ENCODE data around the gene OTUD4.
"Not testable (repeated sequence)": the region's sequence is repeated elsewhere in the genome, so short reads cannot be mapped to it uniquely, and the experiment has no call there.

Gene OTUD4

DNA sequence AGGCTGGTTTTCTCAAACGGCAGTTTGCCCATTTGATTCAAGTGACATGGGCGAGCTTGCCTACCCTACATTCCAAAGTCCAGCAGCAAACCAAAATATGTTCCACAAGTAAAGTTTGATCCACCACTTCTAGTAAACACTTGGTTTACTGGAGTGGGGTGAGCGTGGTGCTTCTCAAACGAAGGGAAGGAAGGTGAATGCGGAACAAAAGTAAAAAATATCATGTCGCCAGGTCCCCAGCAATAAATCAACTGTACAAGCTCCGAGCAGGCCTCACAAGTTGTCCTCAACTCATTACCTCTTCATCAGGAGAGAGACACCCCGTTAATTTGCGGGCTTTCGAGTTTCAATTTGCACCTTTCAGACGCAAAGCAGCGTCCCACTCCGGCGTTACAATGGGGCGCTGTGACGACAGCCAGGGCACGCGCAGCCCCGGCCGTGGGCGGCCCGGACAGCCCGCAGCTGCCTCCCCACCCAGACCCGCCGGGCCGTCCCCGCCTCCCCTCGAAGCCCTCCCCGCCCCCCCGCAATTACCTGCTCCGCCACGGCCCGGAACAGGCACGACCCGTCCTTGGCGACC is 1.0 kb downstream of the OTUD4 start:
- in situ Hi-C loops (cut with MboI; ENCODE audit: low sequenced_read_pairs) = no loop called here

DNA sequence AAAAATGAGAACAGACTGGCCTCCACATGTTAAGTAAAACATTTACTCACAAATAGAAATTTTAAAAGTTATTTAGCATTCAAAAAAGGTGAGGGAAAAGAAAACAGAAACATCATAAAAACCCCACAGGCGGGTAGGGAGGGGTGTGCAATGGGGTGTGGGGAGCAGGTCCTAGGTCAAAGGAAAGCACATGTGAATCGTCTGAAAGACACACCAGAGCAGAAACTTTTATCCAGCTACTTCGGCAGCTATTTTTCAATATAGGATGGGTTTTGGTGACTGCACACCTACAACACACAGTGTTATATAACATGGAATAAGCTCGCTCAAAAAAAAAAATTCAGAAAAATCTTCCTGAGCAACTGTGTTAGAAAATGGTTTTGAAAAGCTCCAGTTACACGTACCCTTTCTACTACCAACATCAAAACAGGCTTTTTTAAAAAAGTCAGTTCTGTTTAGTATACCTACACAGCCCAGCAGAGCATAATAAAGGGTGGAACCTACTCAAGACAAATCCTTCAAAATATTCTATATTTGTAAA is 1.6 kb downstream of the OTUD4 start:
- in situ Hi-C loops (cut with MboI; ENCODE audit: low sequenced_read_pairs) = no loop called here

- in situ Hi-C loops (cut with MboI; ENCODE audit: low sequenced_read_pairs) = no loop called here
These were observed 2.4 kb downstream of the OTUD4 start for GRCh38 chr4:145177906-145178538.

GRCh38 chr4:145177511-145177905 is 2.9 kb downstream of the OTUD4 start:
- in situ Hi-C loops (cut with MboI; ENCODE audit: low sequenced_read_pairs) = no loop called here

DNA sequence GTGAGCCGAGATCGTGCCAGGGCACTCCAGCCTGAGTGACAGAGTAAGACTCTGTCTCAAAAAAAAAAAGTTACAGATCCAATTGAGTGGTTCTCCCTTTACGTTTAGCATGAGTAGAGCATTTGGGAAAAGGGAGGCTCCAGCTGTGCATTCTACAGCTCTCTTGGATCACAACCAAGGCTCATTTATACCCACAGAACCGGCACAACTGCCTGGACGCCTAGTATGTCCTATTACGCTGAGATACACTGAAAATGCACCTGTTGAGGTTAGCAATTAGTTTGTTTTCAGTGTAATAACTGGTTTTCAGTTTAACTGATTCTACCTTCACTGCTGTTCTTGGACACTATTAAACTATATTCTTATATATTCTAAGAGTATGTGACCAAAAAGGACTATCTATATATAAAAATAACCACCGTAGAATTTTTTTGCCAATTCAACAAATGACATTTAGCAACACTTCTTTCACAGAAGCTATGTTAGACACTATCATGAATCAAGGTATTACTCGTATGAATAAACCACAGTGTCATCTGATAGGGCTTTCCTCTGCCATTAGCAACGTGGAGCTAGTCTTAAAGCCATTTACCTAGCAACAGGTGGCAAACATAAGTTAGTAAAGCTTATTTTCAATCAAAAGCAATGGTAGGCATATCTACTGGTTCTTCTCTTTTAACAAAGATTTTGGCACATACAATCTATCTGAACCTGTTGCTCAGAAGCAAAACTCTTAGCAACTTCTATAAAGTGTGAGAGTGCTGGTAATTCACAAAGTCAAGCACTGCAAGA is 3.6 kb downstream of the OTUD4 start:
- in situ Hi-C loops (cut with MboI; ENCODE audit: low sequenced_read_pairs) = no loop called here

DNA sequence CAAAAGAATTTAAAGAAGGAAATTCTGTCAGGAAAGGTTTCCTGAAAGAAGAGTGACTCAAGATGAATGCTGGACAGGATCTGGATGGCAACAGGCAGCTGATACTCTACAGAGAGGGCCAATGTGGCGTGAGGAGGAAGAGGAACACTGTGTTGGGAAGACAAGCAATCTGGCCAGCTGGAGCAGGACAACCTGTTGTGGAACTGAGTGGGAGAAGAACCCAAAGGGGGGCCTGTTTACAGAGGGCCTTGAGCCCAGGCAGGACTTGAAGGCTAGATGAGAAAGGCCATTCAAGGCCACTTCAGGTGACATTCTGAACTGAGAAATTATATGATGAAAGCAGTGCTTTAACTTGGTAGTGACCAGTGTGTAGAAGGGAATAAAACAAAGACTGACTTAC is 8.5 kb downstream of the OTUD4 start:
- in situ Hi-C loops (cut with MboI; ENCODE audit: low sequenced_read_pairs) = no loop called here

DNA sequence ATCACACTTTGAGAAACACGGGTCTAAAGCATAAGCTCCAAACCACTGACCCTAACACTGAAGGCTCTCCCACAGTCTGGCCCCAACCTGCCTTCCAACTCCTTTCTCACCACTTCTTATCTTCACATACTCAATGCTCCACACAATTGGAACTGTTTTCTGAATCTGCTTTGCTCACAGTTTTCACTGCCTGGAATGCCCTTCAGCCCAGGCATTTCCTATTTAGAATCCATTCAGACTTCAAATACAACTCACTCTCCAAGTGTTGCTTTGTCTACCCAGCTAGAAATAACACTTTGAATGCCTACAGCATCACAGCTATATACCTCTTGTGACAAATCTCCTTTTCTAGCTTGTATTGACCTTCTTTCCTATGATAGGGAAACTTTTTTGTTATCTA is 10.2 kb downstream of the OTUD4 start:
- in situ Hi-C loops (cut with MboI; ENCODE audit: low sequenced_read_pairs) = no loop called here

GRCh38 chr4:145168581-145169187 is 11.7 kb downstream of the OTUD4 start:
- in situ Hi-C loops (cut with MboI; ENCODE audit: low sequenced_read_pairs) = no loop called here

- in situ Hi-C loops (cut with MboI; ENCODE audit: low sequenced_read_pairs) = no loop called here
These were observed 12.5 kb downstream of the OTUD4 start for GRCh38 chr4:145167887-145168286.

DNA sequence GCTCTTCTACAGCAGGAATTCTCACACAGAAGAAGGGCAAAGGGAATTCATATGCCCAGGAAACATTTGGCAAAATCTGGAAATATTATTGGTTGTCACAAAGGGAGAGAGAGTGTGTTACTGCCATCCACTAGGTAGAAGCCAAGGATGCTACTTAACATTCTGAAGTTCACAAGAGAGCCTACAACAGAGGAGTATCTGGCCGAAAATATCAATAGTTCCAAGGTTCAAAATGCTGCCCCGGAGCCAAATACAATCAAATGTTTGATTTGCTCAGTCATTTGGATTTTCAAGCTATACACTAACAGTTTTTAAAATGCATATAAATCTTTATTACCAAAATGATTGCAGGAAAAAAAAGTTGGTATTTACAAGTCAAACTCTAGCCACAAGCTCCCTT is 18.8 kb downstream of the OTUD4 start:
- in situ Hi-C loops (cut with MboI; ENCODE audit: low sequenced_read_pairs) = no loop called here

- in situ Hi-C loops (cut with MboI; ENCODE audit: low sequenced_read_pairs) = no loop called here
These were observed 23.4 kb downstream of the OTUD4 start for GRCh38 chr4:145156986-145157385.

DNA sequence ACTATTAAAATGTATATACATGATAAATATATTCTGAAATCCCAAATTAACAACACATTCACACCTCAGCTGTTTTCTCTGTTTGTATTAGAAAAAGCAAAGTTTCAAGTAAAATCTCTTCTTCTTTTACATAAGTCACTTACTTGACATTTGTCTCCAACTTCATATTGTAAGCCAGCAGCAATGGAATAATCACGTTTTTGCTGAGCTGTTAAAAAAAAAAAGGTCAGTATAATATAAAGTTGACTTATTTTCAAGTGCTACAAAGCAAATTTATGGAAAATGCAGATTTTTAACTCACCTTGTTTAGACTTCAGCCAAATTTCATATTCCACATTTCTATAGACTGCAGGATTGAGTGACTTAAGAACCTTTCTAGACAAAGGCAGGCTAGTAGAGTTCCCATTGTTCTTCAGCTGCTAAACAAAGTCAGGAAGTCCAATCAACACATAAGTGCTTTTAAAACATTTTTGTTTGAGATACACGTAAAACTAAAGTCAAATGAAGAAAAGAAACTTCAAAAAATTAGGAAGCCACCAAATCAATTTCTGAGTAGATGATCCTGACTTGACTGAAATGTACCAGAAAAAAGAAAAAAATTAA is 25.0 kb downstream of the OTUD4 start:
- in situ Hi-C loops (cut with MboI; ENCODE audit: low sequenced_read_pairs) = no loop called here

DNA sequence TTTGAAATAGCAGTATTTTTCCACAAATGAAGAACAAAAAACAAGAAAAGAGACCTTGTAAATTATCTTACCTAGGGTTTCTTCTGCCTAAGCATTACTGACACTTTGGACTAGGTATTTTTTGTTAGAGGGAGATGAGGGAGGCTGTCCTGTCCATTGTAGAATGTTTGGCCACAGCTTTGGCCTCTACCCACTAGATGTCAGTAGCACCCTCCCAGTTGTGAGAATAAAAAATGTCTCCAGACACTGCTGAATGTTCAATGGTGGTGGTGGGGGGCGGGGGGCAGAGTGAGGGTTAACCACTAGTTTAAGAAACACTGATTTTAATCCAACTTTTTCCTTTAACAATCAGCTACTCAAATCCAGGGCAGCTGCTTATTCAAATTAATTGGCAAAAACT is 25.8 kb downstream of the OTUD4 start:
- in situ Hi-C loops (cut with MboI; ENCODE audit: low sequenced_read_pairs) = no loop called here

DNA sequence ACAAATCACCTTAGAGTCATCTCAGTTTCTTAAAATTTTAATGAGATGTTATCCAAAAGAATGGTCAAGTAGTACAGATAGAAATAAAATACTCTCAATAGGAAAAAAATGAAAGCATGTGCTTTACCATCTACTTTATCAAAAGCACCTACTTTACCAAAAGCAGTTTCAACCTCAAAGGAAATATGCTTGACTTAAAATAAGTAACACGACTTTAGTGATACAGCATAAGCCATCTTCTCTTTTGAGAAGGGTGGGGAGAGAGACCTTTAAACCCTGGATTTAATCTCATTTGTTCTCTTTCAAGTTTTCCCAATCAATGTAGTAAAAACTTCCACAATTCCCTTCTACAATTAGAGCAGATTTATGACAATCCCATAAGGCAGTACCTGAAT is 26.5 kb downstream of the OTUD4 start:
- in situ Hi-C loops (cut with MboI; ENCODE audit: low sequenced_read_pairs) = no loop called here

DNA sequence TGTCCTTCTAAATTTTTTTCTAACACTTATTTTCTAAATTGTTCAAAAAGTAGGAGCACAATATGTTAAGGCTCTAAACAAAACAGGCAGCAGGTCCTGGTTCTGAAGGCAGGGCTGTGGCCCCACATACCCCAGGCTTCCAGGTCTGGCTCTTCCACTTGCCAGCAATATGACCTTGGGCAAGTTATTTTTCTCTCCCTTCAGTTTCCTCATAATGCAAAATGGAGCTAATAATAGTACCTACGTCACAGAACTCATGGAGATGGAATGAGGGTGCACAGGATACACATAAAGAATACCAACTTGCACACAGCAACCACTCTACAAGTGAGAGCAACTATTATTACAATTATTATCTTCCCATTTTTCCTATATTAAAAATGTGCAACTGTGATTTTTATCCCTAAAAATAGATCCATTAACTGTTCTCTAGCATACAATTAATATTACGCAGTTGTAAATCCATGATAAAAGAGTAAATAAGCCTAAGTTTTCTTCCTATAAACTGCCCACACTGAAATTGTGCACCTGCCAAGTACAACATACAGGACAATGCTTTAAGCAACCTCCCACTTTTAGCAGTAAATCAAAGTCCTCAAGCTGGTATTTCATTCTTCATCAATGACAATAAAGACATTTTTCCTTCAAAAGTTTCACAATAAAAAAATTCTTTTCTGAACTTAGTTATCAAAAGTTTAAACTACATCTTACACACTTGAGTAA is 27.0 kb downstream of the OTUD4 start:
- in situ Hi-C loops (cut with MboI; ENCODE audit: low sequenced_read_pairs) = no loop called here

- in situ Hi-C loops (cut with MboI; ENCODE audit: low sequenced_read_pairs) = no loop called here
These were observed 31.4 kb downstream of the OTUD4 start for GRCh38 chr4:145148980-145149379.

DNA sequence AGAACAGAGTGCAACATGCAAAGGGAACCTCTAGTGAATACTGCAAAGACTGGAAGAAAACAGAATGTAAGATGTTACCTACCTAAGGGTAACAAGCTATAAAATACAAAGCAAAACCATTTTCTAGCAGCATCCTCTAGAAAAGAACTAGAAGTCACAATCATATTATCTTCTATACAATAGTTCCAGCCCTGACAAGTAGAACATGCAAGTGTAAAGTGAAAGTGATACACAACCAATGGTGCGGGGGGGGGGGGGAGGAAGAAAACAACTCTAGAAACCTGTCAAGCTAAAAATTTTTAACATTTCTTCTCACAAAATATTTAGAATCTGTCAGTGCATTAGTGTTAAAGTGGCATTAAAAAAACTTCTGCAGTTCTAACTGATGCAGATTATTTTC is 44.2 kb downstream of the OTUD4 start:
- in situ Hi-C loops (cut with MboI; ENCODE audit: low sequenced_read_pairs) = not testable (repeated sequence)

DNA sequence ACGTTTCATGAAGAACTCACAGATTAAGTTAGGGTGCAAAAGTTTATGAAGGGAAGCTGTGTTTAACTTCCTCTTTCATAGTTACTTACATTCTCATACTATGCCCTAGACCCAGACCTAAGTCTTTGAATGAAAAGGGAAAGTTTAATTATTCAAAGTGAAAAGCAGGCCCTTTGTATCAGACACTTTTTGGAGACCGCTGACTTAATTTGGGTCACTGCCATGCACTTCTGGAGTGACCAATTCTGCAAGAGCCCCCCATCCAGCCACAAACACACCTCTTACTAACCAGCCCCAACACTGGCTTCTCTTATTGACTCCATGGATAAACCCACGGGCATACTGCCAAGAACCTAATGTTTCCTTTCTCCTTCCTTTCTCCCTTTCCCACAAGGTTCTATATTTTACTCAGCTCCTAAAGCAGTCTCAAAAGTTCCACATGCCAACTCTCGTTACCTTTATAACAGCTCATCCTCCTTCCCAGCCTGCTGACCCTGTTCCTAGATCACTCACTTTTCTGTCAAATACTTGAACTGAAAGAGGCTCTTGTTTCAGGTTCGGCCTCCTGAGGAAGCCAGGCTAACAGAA is 47.8 kb downstream of the OTUD4 start:
- in situ Hi-C loops (cut with MboI; ENCODE audit: low sequenced_read_pairs) = no loop called here

DNA sequence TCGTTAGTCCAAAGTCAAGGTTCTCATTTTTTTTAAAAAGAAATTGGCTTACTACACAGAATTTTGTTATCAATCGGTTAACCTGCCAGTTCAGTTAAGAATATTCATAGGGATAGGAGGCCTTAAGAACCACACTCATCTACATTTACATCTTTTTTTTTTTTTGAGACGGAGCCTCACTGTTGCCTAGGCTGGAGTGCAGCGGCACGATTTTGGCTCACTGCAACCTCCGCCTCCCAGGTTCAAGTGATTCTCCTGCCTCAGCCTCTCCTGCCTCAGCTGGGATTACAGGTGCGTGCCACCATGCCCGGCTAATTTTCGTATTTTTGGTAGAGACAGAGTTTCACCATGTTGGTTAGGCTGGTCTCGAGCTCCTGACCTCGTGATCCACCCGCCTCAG is 48.5 kb downstream of the OTUD4 start:
- in situ Hi-C loops (cut with MboI; ENCODE audit: low sequenced_read_pairs) = no loop called here

DNA sequence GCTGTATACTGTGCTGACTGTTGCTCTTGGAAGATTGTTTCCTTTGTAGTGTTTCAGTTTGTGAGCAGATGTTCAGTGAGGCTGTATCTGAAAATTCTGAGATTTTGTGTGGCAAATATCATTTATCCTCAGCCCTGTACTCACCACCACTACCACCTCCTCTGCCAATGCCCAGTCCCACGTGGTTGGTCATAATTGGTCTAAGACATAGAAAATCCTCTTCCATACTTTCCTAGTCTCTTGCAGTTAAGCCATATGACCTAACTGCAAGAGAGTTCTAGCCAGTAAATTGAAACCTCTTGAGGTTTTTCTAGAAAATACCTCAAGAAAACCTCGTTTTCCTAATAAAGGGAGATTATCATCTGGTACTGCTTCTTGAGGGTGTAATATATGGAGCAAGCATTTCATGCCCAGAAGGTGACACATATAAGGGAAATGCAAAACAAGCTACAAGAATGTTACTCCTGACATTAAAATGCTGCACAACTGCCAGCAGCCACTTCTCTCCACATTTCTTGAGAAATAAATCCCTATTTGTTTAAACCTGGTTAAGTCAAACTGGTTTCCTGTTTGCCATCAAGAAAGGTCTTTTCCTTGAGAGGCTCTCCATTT is 49.5 kb downstream of the OTUD4 start:
- in situ Hi-C loops (cut with MboI; ENCODE audit: low sequenced_read_pairs) = no loop called here
